SK-N-SH (cell line): Measurements from ENCODE around the gene ZNF511.

ENCODE experiments used
- EP300 ChIP-seq, 2 experiments: IDR thresholded peaks; 2 replicates each; pipeline versions ENCODE4 v1.4.0 to v1.6.1; 2012; ENCODE audit warnings: borderline replicate concordance in 1 of 2, low read depth in 1 of 2, low read length in 1 of 2
- EZH2phosphoT487 ChIP-seq: fragments of 200-600 bp; sonication (generic); IDR thresholded peaks from 2 replicates; pipeline ENCODE4 v1.6.1; 2017; ENCODE audit warnings: low read depth, mixed run types, mild to moderate bottlenecking, antibody characterized with exemption, moderate library complexity, borderline replicate concordance
- GATA2 ChIP-seq: sonication (generic); formaldehyde crosslinking; IDR thresholded peaks from 2 replicates; pipeline ENCODE4 v1.5.0; 2020; ENCODE audit warnings: mild to moderate bottlenecking, missing genetic modification reagents
- NRF1 ChIP-seq: IDR thresholded peaks from 2 replicates; pipeline ENCODE4 v1.6.1; 2012; ENCODE audit warnings: low read depth, mild to moderate bottlenecking, low read length
- RCOR1 ChIP-seq: fragments of 150-350 bp; IDR thresholded peaks from 2 replicates; pipeline ENCODE4 v1.6.1; 2017; ENCODE audit warnings: antibody characterized with exemption, low read length
- RFX5 ChIP-seq: IDR thresholded peaks from 2 replicates; pipeline ENCODE4 v1.6.1; 2012; ENCODE audit warnings: mild to moderate bottlenecking, improper control_type of control experiment, low read length
- SMC3 ChIP-seq: IDR thresholded peaks from 2 replicates; pipeline ENCODE4 v1.6.1; 2012; ENCODE audit warnings: low read depth, low read length, improper control_type of control experiment
- TAF1 ChIP-seq: IDR thresholded peaks from 2 replicates; pipeline ENCODE4 v1.6.1; 2012; ENCODE audit warnings: low read depth, mild to moderate bottlenecking, low read length, moderate library complexity, borderline replicate concordance
- TEAD4 ChIP-seq: IDR thresholded peaks from 2 replicates; pipeline ENCODE4 v1.4.0; 2012; ENCODE audit warnings: mild to moderate bottlenecking, borderline replicate concordance; ENCODE audit not compliant: insufficient read depth
- YY1 ChIP-seq: IDR thresholded peaks from 2 replicates; pipeline ENCODE4 v1.4.0; 2012; ENCODE audit warnings: low read depth, mild to moderate bottlenecking
- TF ChIP-seq, protein P1 (sequence below): fragments of 200-600 bp; sonication (generic); IDR thresholded peaks from 2 replicates; pipeline ENCODE4 v1.6.1; 2017; ENCODE audit warnings: antibody characterized with exemption, mild to moderate bottlenecking, moderate library complexity
- TF ChIP-seq, protein P2 (sequence below): IDR thresholded peaks from 2 replicates; pipeline ENCODE4 v1.4.0; 2012; ENCODE audit warnings: low read depth
- TF ChIP-seq, protein P3 (sequence below): IDR thresholded peaks from 2 replicates; pipeline ENCODE4 v1.4.0; 2012; ENCODE audit warnings: low read depth, borderline replicate concordance

DNA sequence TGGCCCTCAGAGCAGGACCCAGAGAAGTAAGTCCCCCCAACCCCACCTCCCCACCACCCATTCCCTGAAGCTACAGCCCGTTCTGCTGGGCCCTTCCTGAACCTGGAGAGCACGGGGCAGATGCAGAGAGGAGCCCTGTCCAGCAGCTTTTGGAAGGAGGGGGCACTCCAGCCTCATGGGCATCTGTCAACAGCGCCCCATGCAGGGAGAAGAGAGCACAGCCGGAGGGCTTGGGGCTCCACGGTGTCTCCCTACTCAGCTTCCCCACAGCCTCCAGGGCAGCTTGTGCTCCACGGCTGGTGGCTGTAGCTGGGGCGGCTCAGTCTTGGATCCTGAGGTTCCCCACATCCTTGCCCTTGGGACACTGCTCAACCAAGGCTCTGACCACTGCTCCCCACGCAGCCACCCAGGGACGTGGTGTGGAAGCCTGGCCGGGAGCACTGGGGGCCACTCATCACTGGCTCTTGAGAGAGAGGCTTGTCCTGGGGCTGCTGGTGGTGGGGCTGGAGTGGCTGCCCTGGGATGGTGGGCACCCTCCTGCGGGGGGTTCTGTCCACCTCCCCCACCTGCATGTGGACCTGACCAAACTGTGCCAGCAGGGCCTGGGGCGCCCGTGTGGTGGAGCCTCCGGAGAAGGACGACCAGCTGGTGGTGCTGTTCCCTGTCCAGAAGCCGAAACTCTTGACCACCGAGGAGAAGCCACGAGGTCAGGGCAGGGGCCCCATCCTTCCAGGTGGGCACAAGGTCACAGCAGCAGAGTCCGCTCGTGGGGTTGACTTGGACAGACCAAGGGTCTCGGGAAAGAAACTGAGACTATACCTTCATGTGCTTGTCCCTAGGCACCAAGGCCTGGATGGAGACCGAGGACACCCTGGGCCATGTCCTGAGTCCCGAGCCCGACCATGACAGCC, 42.9 kb downstream of the ZNF511 start:
- TF ChIP-seq, protein P1, sequence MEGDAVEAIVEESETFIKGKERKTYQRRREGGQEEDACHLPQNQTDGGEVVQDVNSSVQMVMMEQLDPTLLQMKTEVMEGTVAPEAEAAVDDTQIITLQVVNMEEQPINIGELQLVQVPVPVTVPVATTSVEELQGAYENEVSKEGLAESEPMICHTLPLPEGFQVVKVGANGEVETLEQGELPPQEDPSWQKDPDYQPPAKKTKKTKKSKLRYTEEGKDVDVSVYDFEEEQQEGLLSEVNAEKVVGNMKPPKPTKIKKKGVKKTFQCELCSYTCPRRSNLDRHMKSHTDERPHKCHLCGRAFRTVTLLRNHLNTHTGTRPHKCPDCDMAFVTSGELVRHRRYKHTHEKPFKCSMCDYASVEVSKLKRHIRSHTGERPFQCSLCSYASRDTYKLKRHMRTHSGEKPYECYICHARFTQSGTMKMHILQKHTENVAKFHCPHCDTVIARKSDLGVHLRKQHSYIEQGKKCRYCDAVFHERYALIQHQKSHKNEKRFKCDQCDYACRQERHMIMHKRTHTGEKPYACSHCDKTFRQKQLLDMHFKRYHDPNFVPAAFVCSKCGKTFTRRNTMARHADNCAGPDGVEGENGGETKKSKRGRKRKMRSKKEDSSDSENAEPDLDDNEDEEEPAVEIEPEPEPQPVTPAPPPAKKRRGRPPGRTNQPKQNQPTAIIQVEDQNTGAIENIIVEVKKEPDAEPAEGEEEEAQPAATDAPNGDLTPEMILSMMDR: no peak
- TF ChIP-seq EP300 (IDR thresholded peaks at IDR 0.05; ENCODE audit: borderline replicate concordance in 1 of 2, low read depth in 1 of 2, low read length in 1 of 2): no peak
- no peak for TF ChIP-seq EZH2phosphoT487
- no peak for TF ChIP-seq RCOR1
- no peak for TF ChIP-seq YY1
- TF ChIP-seq RFX5: no peak
- TF ChIP-seq, protein P2, sequence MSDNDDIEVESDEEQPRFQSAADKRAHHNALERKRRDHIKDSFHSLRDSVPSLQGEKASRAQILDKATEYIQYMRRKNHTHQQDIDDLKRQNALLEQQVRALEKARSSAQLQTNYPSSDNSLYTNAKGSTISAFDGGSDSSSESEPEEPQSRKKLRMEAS: no peak
- TF ChIP-seq, protein P3, sequence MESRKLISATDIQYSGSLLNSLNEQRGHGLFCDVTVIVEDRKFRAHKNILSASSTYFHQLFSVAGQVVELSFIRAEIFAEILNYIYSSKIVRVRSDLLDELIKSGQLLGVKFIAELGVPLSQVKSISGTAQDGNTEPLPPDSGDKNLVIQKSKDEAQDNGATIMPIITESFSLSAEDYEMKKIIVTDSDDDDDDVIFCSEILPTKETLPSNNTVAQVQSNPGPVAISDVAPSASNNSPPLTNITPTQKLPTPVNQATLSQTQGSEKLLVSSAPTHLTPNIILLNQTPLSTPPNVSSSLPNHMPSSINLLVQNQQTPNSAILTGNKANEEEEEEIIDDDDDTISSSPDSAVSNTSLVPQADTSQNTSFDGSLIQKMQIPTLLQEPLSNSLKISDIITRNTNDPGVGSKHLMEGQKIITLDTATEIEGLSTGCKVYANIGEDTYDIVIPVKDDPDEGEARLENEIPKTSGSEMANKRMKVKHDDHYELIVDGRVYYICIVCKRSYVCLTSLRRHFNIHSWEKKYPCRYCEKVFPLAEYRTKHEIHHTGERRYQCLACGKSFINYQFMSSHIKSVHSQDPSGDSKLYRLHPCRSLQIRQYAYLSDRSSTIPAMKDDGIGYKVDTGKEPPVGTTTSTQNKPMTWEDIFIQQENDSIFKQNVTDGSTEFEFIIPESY: no peak
- TF ChIP-seq GATA2 (CRISPR knock-in tag): no peak
- TF ChIP-seq NRF1: no peak
- TF ChIP-seq SMC3: no peak
- no peak for TF ChIP-seq TAF1
- no peak for TF ChIP-seq TEAD4
